Measurements from ENCODE around the gene MPZL2. TPM values are rescaled to one million over a fixed set of nuclear protein-coding genes. Genes with fewer than 3 reads are reported as not detected.

Gene MPZL2
- total RNA-seq, 1 donor from 2014 or later: 13.4 TPM

DNA sequence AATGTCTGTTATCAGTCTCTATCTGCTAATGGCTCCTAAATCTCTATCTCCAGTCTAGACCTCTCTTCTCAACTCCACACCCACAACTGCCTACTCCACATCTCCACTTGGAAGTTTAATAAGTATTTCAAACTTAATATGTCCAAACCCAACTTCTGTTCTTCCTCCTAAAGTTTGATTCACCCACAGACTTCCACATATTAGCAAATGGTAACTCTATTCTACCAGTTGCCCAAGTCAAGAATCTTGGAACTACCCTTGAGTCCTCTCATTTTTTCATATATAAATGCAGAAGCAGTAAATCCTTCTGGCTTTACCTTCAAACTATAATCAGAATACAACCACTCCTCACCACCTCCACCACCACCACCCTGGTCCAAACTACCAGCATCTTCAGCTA lies 32.6 kb downstream of the MPZL2 start:
- H3K4me1 ChIP-seq: peaks cover 15% of the 10 kb centered on the region
- no peak overlapping the region for H3K27ac ChIP-seq (replicated peaks)
- intact Hi-C loops (cut with micrococcal nuclease): no loop called here

DNA sequence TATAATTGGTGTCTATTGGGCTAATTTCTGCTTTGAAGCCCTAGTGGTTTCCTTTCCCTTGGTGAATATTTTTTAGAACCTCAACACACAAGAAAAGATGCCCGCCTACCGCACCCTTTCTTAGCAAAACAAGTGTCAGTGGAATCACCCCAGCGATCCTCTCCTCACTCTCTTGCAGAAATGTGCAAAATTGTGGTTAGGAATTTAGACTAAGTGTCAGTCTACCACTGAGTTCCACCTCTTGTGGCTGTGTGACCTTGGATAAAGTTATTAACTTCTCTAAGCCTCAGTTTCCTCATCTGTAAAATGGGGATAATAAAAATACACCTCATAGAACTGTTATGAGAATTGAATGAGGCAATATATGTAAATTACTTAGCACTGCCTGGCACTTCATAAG lies 34.0 kb downstream of the MPZL2 start:
- Histone ChIP-seq H3K27ac (replicated peaks) (peak overlapping the region; percentile 17), H3K4me1 (peaks cover 2% of the 10 kb centered on the region), H3K4me3 (no peak overlapping the region), H3K36me3 (no peaks in the 10 kb centered on the region), H3K9me3 (replicated peaks) (no peaks in the 10 kb centered on the region), H3K27me3 (ENCODE audit: low read depth) (no peaks in the 10 kb centered on the region)
- TF ChIP-seq, protein P1, sequence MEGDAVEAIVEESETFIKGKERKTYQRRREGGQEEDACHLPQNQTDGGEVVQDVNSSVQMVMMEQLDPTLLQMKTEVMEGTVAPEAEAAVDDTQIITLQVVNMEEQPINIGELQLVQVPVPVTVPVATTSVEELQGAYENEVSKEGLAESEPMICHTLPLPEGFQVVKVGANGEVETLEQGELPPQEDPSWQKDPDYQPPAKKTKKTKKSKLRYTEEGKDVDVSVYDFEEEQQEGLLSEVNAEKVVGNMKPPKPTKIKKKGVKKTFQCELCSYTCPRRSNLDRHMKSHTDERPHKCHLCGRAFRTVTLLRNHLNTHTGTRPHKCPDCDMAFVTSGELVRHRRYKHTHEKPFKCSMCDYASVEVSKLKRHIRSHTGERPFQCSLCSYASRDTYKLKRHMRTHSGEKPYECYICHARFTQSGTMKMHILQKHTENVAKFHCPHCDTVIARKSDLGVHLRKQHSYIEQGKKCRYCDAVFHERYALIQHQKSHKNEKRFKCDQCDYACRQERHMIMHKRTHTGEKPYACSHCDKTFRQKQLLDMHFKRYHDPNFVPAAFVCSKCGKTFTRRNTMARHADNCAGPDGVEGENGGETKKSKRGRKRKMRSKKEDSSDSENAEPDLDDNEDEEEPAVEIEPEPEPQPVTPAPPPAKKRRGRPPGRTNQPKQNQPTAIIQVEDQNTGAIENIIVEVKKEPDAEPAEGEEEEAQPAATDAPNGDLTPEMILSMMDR (IDR thresholded peaks at IDR 0.05; ENCODE audit: borderline replicate concordance): no peak
- intact Hi-C loops (cut with micrococcal nuclease): no loop called here
- no peak for DNase-seq

More for the DNA sequence above, 32.6 kb downstream of the MPZL2 start:
- Histone ChIP-seq H3K4me3 (no peak overlapping the region), H3K36me3 (no peaks in the 10 kb centered on the region), H3K27me3 (ENCODE audit: low read depth) (no peaks in the 10 kb centered on the region), H3K9me3 (replicated peaks) (no peaks in the 10 kb centered on the region)
- DNase-seq: no peak
- TF ChIP-seq, protein P1 (IDR thresholded peaks at IDR 0.05; ENCODE audit: borderline replicate concordance): no peak

DNA sequence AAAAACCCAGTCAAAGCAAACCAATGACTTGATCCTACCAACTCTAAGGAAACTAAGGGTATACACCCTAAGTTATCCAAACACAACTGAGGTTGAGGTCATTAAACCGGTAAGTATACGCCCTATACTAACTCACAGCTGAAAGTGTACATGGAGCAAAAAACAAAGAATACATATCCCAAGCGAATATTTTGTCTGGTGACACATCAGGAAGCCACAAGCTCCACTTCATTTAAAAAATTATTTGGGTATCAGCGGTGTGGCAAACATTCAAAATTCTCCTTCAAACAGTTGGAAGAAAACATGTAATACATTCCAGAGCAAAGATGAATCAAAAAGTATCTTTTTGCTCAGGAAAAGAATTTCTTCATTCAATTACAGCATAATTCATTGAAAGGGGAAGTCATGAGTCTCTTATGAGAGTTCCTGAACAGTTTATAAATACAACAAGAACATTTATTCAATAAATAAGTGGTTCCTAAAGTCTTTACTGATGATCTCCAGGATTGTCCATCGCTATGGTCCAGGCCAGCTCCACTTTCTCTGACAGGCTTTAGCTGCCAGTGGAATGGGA lies 34.7 kb downstream of the MPZL2 start:
- no peak overlapping the region for H3K4me3 ChIP-seq
- intact Hi-C loops (cut with micrococcal nuclease): no loop called here
- TF ChIP-seq, protein P1 (IDR thresholded peaks at IDR 0.05; ENCODE audit: borderline replicate concordance): no peak
- H3K9me3 ChIP-seq (replicated peaks): no peaks in the 10 kb centered on the region
- no peaks in the 10 kb centered on the region for H3K36me3 ChIP-seq
- no peak for DNase-seq
- no peaks in the 10 kb centered on the region for H3K4me1 ChIP-seq
- no peaks in the 10 kb centered on the region for H3K27me3 ChIP-seq (ENCODE audit: low read depth)
- peak overlapping the region; percentile 34 for H3K27ac ChIP-seq (replicated peaks)

DNA sequence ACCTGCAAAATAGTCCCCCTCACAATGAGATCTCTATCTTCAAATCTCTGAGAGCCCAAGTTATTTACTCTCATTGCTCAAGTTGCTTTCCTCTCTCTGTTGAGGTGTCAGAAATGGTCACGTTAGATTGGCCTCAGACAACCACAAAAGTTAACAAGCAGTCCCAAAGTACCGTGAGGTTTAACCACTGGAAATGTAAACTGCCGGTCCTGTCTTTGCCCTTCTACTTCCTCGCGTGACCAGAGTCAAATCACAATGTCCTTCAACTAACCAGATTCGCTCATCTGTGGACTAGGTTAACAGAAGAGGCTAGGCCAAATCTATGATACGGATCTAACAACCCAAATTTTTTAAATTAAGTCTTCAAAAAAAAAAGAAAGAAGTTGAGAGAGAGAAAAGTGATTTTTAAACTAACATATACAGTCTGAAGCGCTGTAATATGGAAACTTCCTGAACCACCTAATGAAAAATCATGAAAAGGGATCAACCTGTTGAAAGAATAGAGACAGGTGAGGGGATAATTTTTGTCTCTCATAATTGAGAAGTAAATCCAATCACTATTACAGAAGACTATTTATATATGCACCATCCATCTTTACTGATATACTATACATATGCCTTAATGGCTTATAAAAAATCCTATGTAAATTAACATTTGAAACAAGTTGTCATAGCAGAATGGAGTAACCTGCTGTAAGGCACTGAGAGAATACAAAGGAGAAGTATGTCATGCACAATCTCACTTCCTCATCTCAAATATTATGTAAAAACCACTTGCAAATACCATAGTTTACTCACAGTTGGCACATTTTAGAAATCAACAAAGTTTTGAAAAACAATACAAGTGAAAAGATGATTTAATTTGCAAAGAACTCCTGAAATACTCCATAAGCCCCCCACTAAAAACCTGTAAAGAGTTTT lies 36.0 kb downstream of the MPZL2 start:
- Histone ChIP-seq H3K27ac (replicated peaks) (no peak overlapping the region), H3K27me3 (ENCODE audit: low read depth) (peaks cover under 1% of the 10 kb centered on the region), H3K4me3 (no peak overlapping the region), H3K9me3 (replicated peaks) (no peaks in the 10 kb centered on the region), H3K4me1 (no peaks in the 10 kb centered on the region), H3K36me3 (no peaks in the 10 kb centered on the region)
- TF ChIP-seq, protein P1 (IDR thresholded peaks at IDR 0.05; ENCODE audit: borderline replicate concordance): no peak
- no peak for DNase-seq
- intact Hi-C loops (cut with micrococcal nuclease): no loop called here

DNA sequence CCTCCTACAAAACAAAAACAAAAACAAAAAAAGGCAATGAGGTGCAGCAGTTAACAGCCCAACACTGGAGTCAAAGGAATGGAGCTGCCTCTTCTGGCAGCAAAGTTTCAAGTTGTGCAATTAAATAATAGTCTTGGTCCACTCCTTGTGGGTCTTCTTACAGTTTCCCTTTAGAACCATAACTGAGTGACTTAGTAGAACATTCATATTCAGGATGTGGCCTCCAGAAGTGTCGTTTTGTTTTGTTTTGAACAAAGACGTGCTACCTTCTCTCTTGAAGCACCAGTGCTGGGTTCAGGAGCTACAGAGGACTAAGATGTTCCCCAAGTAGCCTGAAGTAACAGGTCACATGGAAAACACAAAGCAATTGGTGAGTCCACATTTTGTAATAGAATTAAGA lies 37.3 kb downstream of the MPZL2 start:
- TF ChIP-seq, protein P1 (IDR thresholded peaks at IDR 0.05; ENCODE audit: borderline replicate concordance): no peak
- H3K27me3 ChIP-seq (ENCODE audit: low read depth): peaks cover 11% of the 10 kb centered on the region
- no peaks in the 10 kb centered on the region for H3K9me3 ChIP-seq (replicated peaks)
- H3K36me3 ChIP-seq: no peaks in the 10 kb centered on the region
- no peak overlapping the region for H3K4me3 ChIP-seq
- H3K27ac ChIP-seq (replicated peaks): no peak overlapping the region
- intact Hi-C loops (cut with micrococcal nuclease): no loop called here
- DNase-seq: no peak
- no peaks in the 10 kb centered on the region for H3K4me1 ChIP-seq

Measured in left ventricle myocardium inferior (tissue), 1 donor.